Measurements from ENCODE around the gene TBC1D13.
"Not testable (repeated sequence)": the region's sequence is repeated elsewhere in the genome, so short reads cannot be mapped to it uniquely, and the experiment has no call there.

TBC1D13 gene

GRCh38 chr9:128787659-128788058 is 606 bp downstream of the TBC1D13 start:
- no peak for DNase-seq

DNA sequence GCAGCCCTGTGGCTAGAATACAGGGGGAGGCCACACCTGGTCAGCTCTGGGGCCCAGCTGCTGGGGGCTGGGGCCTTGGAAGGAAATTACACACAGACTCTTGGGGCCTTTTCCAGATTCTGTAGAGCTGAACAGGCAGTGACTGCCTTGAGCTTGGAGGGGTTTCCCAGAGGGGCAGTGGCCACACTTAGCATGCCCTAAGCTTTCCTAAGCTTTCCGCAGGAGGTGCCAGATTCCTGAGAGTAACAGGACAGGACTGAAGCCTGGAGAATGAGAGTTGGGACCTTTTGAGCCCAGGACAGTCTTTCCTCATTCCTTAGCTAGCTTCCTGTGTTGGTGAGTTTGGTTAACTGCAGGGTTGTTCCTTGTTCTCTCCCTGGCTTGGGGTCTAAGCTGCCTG is 1.4 kb downstream of the TBC1D13 start:
- DNase-seq = no peak

DNA sequence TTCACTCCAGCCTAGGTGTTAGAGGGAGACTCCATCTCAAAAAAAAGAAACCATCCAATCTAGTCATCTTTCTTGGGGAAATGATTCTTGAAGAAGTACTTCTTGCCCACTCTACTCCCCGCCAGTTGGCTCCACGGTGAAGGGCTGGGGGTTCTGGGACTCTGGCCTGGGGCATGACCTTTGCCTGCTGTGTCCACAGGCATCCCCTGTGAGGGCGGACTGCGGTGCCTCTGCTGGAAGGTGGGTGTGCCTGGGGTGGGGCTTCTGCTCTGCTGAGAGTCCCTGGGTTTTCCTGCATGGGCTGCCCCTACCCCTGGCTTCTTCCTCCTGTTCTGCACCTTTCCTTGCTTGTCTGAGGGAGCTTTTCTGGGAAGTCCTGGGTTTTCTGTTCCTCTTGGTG is 3.5 kb downstream of the TBC1D13 start:
- no peak for DNase-seq

GRCh38 chr9:128792134-128792533 is 5.1 kb downstream of the TBC1D13 start:
- no peak for DNase-seq

DNA sequence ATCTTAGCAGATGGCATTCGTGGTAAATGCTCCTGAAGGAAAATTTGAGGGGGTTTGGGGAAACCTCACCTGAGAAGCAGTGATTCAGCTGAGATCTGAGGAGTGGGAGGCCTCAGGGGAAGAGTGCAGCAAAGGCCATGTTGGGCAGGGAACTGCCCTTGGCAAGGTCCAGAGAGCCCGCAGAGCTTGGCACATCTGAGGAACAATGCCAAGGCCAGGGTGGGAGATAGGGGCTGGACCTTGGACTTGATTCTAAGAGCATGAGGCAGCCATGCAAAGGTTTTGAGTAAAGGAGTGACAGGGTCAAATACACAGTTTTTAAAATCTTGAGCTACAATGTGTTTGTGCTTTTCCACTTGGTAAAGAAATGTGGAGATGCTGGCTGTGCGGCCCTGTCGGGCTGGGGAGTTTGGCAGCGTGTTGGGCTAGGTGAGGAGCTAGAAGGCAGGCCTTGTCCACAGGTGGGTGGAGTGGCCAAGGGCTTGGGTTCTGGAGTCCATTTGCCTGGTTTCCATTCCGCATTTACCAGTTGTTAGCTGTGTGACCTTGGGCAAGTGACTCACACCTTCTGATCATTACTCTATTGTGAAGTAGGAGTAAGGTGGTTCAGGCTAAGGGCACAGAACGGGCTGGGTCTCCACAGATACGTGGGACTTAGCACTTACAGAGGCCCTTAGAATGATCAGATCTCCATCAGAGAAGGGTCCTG is 6.1 kb downstream of the TBC1D13 start:
- DNase-seq = no peak

DNA sequence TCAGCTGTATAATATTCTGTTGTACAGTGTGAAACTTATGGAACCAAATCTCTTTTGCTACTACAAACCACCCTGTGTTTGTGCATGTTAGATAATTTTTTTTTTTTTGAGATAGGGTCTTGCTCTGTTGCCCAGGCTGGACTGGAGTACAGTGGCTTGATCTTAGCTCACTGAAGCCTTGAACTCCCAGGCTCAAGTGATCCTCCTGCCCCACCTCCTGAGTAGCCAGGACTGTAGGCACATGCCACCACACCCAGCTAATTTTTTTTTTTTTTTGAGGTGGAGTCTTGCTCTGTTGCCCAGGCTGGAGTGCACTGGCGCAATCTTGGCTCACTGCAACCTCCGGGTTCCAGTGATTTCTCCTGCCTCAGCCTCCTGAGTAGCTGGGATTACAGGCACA is 7.9 kb downstream of the TBC1D13 start:
- not testable (repeated sequence) for DNase-seq

GRCh38 chr9:128798896-128799295 is 11.8 kb downstream of the TBC1D13 start:
- no peak for DNase-seq

GRCh38 chr9:128800061-128800460 is 13.0 kb downstream of the TBC1D13 start:
- no peak for DNase-seq

DNA sequence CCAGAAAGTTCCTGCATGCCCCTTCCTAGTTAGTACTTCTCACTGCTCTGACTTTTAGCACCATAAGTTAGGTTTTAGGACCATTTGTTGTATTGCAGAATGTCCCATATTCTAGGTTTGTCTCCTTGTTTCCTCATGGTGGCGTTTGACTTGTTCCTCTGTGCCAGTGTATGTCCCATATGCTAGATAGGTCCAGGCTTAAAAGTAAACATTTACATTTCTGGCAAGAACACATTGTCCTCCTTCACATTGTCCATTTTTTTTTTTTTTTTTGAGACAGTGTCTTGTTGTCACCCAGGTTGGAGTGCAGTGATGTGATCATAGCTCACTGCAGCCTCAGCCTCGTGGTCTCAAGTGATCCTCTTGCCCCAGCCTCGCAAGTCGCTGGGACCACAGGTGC is 15.4 kb downstream of the TBC1D13 start:
- no peak for DNase-seq

GRCh38 chr9:128805661-128806060 is 18.6 kb downstream of the TBC1D13 start:
- no peak for DNase-seq

GRCh38 chr9:128807827-128808226 is 20.8 kb downstream of the TBC1D13 start:
- DNase-seq = no peak

- DNase-seq = no peak
These were observed 21.5 kb downstream of the TBC1D13 start for GRCh38 chr9:128808543-128808942.

- DNase-seq = no peak
These were observed 22.1 kb downstream of the TBC1D13 start for GRCh38 chr9:128809036-128809599.

DNA sequence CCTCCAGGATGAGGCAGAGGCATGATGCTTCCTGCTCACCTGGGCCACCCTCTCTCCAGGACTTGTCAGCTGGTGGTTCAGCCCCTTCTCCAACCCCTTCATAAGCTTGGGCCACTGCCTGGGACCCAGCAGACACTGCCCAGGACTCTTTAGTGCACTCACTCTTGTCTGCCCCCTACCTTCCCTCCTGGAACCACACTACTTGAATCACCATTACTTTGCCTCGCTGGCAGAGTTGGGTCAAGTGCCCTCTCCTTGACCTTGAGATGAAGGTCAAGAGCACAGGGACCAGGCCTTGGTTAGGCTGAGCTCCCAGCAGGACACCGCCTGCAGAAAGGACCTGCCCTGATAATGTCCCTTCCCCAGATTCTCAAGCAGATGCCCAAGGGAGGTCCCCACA is 22.8 kb downstream of the TBC1D13 start:
- no peak for DNase-seq

- DNase-seq = no peak
These were observed 23.8 kb downstream of the TBC1D13 start for GRCh38 chr9:128810873-128811272.

GRCh38 chr9:128818099-128818838 is 31.2 kb downstream of the TBC1D13 start, which contains the start of gene ENDOG:
ENDOG (plus strand) TSS chr9:128818500; CDS start chr9:128818685, 185 bp downstream.
- peak; percentile 96 for DNase-seq

DNA sequence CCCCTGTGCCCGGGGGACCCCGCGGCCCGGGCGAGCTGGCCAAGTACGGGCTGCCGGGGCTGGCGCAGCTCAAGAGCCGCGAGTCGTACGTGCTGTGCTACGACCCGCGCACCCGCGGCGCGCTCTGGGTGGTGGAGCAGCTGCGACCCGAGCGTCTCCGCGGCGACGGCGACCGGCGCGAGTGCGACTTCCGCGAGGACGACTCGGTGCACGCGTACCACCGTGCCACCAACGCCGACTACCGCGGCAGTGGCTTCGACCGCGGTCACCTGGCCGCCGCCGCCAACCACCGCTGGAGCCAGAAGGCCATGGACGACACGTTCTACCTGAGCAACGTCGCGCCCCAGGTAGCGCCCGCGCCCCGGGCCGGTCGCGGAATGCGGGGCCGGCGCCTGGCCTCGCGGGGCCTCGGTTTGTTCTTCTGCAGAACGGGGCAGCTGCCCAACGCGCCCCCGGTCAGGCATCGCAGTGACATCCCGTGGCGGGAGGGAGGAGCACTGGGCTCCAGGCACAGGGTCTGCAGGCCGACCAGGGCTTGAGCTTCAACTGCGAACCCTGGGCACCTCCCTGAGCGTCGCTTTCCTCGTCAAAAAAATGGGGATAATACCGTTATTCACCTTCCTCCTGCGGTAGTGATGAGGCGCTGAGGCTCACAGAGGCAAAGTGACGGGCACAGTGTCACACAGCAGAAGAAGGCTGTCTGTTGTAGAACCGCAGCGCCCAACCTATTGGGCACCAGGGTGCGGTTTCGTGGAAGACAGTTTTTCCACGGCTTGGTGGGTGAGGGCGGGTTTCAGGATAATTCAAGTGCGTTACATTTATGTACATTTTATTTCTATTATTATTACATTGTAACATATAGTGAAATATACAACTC is 32.0 kb downstream of the TBC1D13 start:
- peak; percentile 41 for DNase-seq

GRCh38 chr9:128819716-128820664 is 32.9 kb downstream of the TBC1D13 start:
- DNase-seq = no peak

DNA sequence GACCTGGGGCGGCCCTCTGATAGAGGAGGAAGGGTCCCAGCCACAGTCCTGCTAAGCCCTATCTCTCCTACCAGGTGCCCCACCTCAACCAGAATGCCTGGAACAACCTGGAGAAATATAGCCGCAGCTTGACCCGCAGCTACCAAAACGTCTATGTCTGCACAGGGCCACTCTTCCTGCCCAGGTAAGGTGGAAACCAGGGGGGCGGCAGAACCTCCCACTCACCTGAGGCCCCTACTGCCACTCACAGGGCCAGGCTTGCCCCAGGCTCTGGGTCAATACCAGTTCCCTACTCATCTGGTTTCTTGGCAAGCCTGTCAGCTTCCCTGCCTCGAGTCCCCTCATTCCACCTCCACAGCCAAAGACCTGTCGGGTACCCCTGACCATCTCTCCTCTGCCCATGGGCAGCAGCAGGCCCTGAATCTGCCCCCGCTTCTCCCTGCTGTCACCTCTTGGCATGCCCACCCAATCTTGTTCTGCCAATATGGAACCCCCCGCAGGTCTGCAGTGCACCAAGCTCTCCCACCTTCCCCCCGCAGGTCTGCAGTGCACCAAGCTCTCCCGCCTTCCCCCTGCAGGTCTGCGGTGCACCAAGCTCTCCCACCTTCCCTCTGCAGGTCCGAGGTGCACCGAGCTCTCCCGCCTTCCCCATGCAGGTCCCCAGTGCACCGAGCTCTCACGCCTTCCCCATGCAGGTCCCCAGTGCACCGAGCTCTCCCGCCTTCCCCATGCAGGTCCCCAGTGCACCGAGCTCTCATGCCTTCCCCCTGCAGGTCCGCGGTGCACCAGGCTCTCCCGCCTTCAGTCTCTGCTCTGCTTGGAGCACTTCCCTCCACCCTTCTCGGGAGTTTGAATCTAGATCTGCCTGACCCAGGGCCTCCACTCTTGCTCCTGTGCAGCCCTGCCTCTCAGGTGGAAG is 33.9 kb downstream of the TBC1D13 start:
- DNase-seq = no peak

DNA sequence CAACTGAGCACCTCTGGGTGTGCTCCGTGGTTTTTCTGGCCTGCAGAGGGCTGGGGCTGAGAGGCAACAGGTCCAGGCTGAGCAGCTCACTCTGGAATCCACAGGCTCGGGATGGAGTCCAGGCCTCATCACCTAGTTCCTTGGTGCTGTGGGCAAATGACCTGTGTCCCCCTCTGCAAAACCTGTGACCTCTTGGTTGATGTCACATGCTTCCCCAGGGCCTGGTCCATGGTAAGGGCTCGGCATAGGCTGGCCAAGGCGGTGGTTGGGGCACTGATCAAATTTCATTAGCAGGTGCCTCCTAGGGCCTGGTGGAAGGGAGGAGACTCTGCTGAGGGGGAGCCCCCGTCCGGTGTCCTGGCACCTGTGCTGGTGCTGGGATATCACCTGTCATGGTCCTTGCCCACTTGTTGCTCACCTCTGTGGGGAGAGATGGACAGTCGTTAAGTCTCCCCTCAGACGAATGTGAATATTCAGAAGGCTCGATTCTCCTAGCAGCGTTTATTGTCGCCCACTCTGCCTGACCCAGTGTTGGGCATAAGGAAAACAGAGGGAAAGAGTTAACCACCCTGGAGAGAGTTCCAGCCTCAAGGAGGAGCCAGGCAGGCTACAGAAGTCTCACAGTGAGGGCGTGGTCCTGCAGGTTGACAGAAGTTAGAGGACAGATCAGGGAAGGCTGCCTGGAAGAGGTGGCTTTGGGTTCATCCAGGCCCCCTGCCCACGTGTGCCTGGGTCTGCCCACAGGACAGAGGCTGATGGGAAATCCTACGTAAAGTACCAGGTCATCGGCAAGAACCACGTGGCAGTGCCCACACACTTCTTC is 34.7 kb downstream of the TBC1D13 start:
- DNase-seq = no peak

Measured in activated CD4-positive, alpha-beta T cell treated with anti-CD3 and anti-CD28 coated beads, Interleukin-2, amount 50 U/mL, for 1 hour (primary cell).